H9 (cell line): ENCODE measurements around the gene FKBP8. TPM values are rescaled to one million over a fixed set of nuclear protein-coding genes. Genes with fewer than 3 reads are reported as not detected.

Source experiments
- DNase-seq: peaks from one replicate; pipeline ENCODE4 v3.0.0-alpha.2; 2017
- H2AFZ ChIP-seq: one replicate; pipeline ENCODE4 v1.6.1; 2013; ENCODE audit warnings: mild to moderate bottlenecking, low read length, control low read depth, moderate library complexity
- H2AK5ac ChIP-seq: 2 replicates; pipeline ENCODE4 v1.6.1; 2013; ENCODE audit warnings: low read length, control low read depth, mixed read lengths; ENCODE audit not compliant: insufficient read length
- H2BK120ac ChIP-seq: one replicate; pipeline ENCODE4 v1.6.1; 2013; ENCODE audit warnings: low read depth, mild to moderate bottlenecking, low read length, control low read depth, inconsistent platforms; ENCODE audit not compliant: poor library complexity, severe bottlenecking
- H2BK12ac ChIP-seq: 2 replicates; pipeline ENCODE4 v1.6.1; 2013; ENCODE audit warnings: low read length, control low read depth, mixed read lengths, low read depth; ENCODE audit not compliant: insufficient read length
- H2BK15ac ChIP-seq: 2 replicates; pipeline ENCODE4 v1.6.1; 2013; ENCODE audit warnings: low read depth, low read length, control low read depth
- H2BK20ac ChIP-seq: one replicate; pipeline ENCODE4 v1.6.1; 2013; ENCODE audit warnings: low read depth, mild to moderate bottlenecking, low read length, control low read depth, inconsistent platforms; ENCODE audit not compliant: poor library complexity, severe bottlenecking
- H2BK5ac ChIP-seq: 2 replicates; pipeline ENCODE4 v1.6.1; 2013; ENCODE audit warnings: low read length, control low read depth, mixed read lengths; ENCODE audit not compliant: insufficient read length
- H3K14ac ChIP-seq: 2 replicates; pipeline ENCODE4 v1.6.1; 2013; ENCODE audit warnings: low read length, control low read depth; ENCODE audit not compliant: insufficient read depth
- H3K18ac ChIP-seq: 2 replicates; pipeline ENCODE4 v1.6.1; 2013; ENCODE audit warnings: low read depth, mild to moderate bottlenecking, mixed read lengths, low read length, control low read depth; ENCODE audit not compliant: insufficient read length
- H3K23ac ChIP-seq: 2 replicates; pipeline ENCODE4 v1.6.1; 2013; ENCODE audit warnings: low read length, control low read depth, mixed read lengths, low read depth; ENCODE audit not compliant: insufficient read length
- H3K23me2 ChIP-seq: 2 replicates; pipeline ENCODE4 v1.6.1; 2013; ENCODE audit warnings: low read depth, mild to moderate bottlenecking, mixed read lengths, low read length, control low read depth; ENCODE audit not compliant: insufficient read length, poor library complexity, severe bottlenecking
- H3K27ac ChIP-seq: 2 replicates; pipeline ENCODE4 v1.5.1; 2013; ENCODE audit warnings: low read length, control low read depth, mixed read lengths, low read depth; ENCODE audit not compliant: insufficient read length
- H3K27me3 ChIP-seq: 2 replicates; pipeline ENCODE4 v1.6.1; 2013; ENCODE audit warnings: low read length, control low read depth, inconsistent platforms; ENCODE audit not compliant: insufficient read depth
- H3K4ac ChIP-seq: 2 replicates; pipeline ENCODE4 v1.6.1; 2013; ENCODE audit warnings: low read depth, mild to moderate bottlenecking, control low read depth, inconsistent platforms, low read length, moderate library complexity
- H3K4me1 ChIP-seq: 2 replicates; pipeline ENCODE4 v1.6.1; 2013; ENCODE audit warnings: low read length, control low read depth, inconsistent platforms; ENCODE audit not compliant: insufficient read depth
- H3K4me2 ChIP-seq: 2 replicates; pipeline ENCODE4 v1.6.1; 2013; ENCODE audit warnings: low read length, control low read depth, mixed read lengths; ENCODE audit not compliant: insufficient read length, insufficient read depth
- H3K56ac ChIP-seq: 2 replicates; pipeline ENCODE4 v1.6.1; 2013; ENCODE audit warnings: low read depth, mild to moderate bottlenecking, mixed read lengths, low read length, control low read depth; ENCODE audit not compliant: insufficient read length
- H3K79me1 ChIP-seq: 2 replicates; pipeline ENCODE4 v1.6.1; 2013; ENCODE audit warnings: low read depth, mild to moderate bottlenecking, moderate library complexity, low read length, control low read depth, inconsistent platforms; ENCODE audit not compliant: insufficient read depth, poor library complexity, severe bottlenecking
- H3K79me2 ChIP-seq: 2 replicates; pipeline ENCODE4 v1.6.1; 2013; ENCODE audit warnings: low read length, control low read depth, inconsistent platforms; ENCODE audit not compliant: insufficient read depth
- H3K9ac ChIP-seq: 2 replicates; pipeline ENCODE4 v1.6.1; 2013; ENCODE audit warnings: low read length, control low read depth, mixed read lengths; ENCODE audit not compliant: insufficient read length; ENCODE audit errors: extremely low read depth
- H3K9me3 ChIP-seq: one replicate; pipeline ENCODE4 v1.6.1; 2013; ENCODE audit warnings: low read depth, low read length, inconsistent platforms; ENCODE audit not compliant: control insufficient read depth
- H3T11ph ChIP-seq: one replicate; pipeline ENCODE4 v1.6.1; 2013; ENCODE audit warnings: mild to moderate bottlenecking, low read length, control low read depth, inconsistent platforms
- H4K20me1 ChIP-seq: one replicate; pipeline ENCODE4 v1.6.1; 2013; ENCODE audit not compliant: control insufficient read depth, insufficient read length, insufficient read depth
- H4K5ac ChIP-seq: 2 replicates; pipeline ENCODE4 v1.6.1; 2013; ENCODE audit warnings: low read depth, mild to moderate bottlenecking, mixed read lengths, low read length, control low read depth; ENCODE audit not compliant: insufficient read length
- H4K8ac ChIP-seq: replicated peaks from 2 replicates; pipeline ENCODE4 v1.6.1; 2013; ENCODE audit warnings: low read length, control low read depth, mixed read lengths, low read depth; ENCODE audit not compliant: insufficient read length
- H4K91ac ChIP-seq: 2 replicates; pipeline ENCODE4 v1.6.1; 2013; ENCODE audit warnings: low read depth, mild to moderate bottlenecking, moderate library complexity, mixed read lengths, low read length, control low read depth; ENCODE audit not compliant: insufficient read length
- H3K27ac Mint-ChIP-seq, 3 experiments: 2 replicates in 2 of 3; 3 replicates in 1 of 3; pipeline ENCODE4 v1.8.0; 2020 to 2021; ENCODE audit warnings: mixed read lengths in 3 of 3, mild to moderate bottlenecking in 1 of 3, moderate library complexity in 1 of 3
- H3K27me3 Mint-ChIP-seq: 2 replicates; pipeline ENCODE4 v1.8.0; 2021; ENCODE audit warnings: low read depth, mild to moderate bottlenecking, moderate library complexity, mixed read lengths
- H3K36me3 Mint-ChIP-seq, 3 experiments: 2 replicates in 2 of 3; 3 replicates in 1 of 3; pipeline ENCODE4 v1.8.0; 2020 to 2021; ENCODE audit warnings: low read depth in 3 of 3, mixed read lengths in 3 of 3; ENCODE audit not compliant: insufficient read depth in 1 of 3
- H3K4me1 Mint-ChIP-seq, 2 experiments: 2 replicates each; pipeline ENCODE4 v1.8.0; 2020; ENCODE audit warnings: mixed read lengths in 2 of 2
- H3K4me3 Mint-ChIP-seq, 2 experiments: 2 replicates in 1 of 2; 3 replicates in 1 of 2; pipeline ENCODE4 v1.8.0; 2020 to 2021; ENCODE audit warnings: mild to moderate bottlenecking in 2 of 2, mixed read lengths in 2 of 2, moderate library complexity in 1 of 2
- H3K9me3 Mint-ChIP-seq, 2 experiments: 2 replicates in 1 of 2; 3 replicates in 1 of 2; pipeline ENCODE4 v1.8.0; 2020; ENCODE audit warnings: mild to moderate bottlenecking in 2 of 2, mixed read lengths in 2 of 2, moderate library complexity in 1 of 2
- WGBS: extraction: QIAGEN DNeasy Blood & Tissue Kit; methylation state at CpG from one replicate; pipeline ENCODE4 v1.1.7; 2013; ENCODE audit warnings: missing lambda C conversion rate, low lambda C conversion rate, mixed read lengths; ENCODE audit not compliant: insufficient read length; ENCODE audit errors: extremely low coverage; 5-methylcytosine and 5-hydroxymethylcytosine counted together
- total RNA-seq: library from RNA; stranded (reverse); gene quantifications from 2 replicates; pipeline ENCODE4 v1.2.1, GENCODE V29; 2021
- TF ChIP-seq, protein P1 (sequence below): fragments of 200-600 bp; sonication (generic); conservative IDR thresholded peaks from 3 replicates; pipeline ENCODE4 v1.8.0; 2021; ENCODE audit warnings: antibody characterized with exemption, mild to moderate bottlenecking

The FKBP8 gene
- total RNA-seq, 1 experiment from 2014 or later, result 308 TPM

DNA sequence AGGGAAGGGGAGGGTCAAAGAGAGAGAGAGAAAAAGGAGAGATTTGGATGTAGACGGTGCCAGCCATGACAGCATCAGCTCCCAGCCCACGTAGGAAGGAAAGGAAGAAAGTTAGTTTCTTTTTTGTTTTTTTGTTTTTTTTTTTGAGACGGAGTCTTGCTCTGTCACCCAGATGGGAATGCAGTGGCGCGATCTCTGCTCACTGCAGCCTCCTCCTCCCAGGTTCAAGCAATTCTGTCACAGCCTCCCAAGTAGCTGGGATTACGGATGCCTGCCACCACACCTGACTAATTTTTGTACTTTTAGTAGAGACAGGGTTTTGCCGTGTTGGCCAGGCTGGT lies 49.1 kb downstream of the FKBP8 start:
- Histone ChIP-seq H4K91ac (no peak overlapping the region), H3K23me2 (no peaks in the 10 kb centered on the region), H3K9me3 (no peaks in the 10 kb centered on the region), H4K20me1 (peaks cover 2% of the 10 kb centered on the region), H2BK15ac (no peak overlapping the region), H3K9ac (no peak overlapping the region), H3K4ac (no peak overlapping the region), H2AK5ac (no peak overlapping the region), H3K56ac (no peak overlapping the region), H3K79me1 (peaks cover 3% of the 10 kb centered on the region), H3K18ac (no peak overlapping the region), H3K23ac (no peak overlapping the region), H3K79me2 (peaks cover 2% of the 10 kb centered on the region; the same call in 1 of the 2 replicates), H2BK5ac (no peak overlapping the region), H2BK120ac (no peak overlapping the region), H3K27ac (no peak overlapping the region), H3K4me2 (no peak overlapping the region), H4K5ac (no peak overlapping the region), H3K14ac (no peak overlapping the region), H2BK20ac (no peak overlapping the region), H4K8ac (no peak overlapping the region), H3K4me1 (peaks cover 2% of the 10 kb centered on the region; the same call in 1 of the 2 replicates), H3T11ph (no peak overlapping the region), H2BK12ac (no peak overlapping the region), H2AFZ (no peak overlapping the region), H3K27me3 (no peaks in the 10 kb centered on the region)
- DNase-seq, result no peak
- H3K27me3 Mint-ChIP-seq, result no peaks in the 10 kb centered on the region
- no peaks in the 10 kb centered on the region for H3K9me3 Mint-ChIP-seq
- no CpG with 5 or more reads among the region's 7 CpGs for WGBS
- no peak overlapping the region for H3K4me3 Mint-ChIP-seq
- H3K4me1 Mint-ChIP-seq, result peaks cover 31 to 35% of the 10 kb centered on the region in 2 experiments
- no peak overlapping the region for H3K27ac Mint-ChIP-seq
- H3K36me3 Mint-ChIP-seq, result no peaks in the 10 kb centered on the region; a peak in 1 of 7 replicates
- TF ChIP-seq, protein P1, sequence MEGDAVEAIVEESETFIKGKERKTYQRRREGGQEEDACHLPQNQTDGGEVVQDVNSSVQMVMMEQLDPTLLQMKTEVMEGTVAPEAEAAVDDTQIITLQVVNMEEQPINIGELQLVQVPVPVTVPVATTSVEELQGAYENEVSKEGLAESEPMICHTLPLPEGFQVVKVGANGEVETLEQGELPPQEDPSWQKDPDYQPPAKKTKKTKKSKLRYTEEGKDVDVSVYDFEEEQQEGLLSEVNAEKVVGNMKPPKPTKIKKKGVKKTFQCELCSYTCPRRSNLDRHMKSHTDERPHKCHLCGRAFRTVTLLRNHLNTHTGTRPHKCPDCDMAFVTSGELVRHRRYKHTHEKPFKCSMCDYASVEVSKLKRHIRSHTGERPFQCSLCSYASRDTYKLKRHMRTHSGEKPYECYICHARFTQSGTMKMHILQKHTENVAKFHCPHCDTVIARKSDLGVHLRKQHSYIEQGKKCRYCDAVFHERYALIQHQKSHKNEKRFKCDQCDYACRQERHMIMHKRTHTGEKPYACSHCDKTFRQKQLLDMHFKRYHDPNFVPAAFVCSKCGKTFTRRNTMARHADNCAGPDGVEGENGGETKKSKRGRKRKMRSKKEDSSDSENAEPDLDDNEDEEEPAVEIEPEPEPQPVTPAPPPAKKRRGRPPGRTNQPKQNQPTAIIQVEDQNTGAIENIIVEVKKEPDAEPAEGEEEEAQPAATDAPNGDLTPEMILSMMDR, result no peak
